Right kidney (tissue), 1 donor: ENCODE results near the gene TXNL1.
"Not testable (repeated sequence)": the region's sequence is repeated elsewhere in the genome, so short reads cannot be mapped to it uniquely, and the experiment has no call there.

ENCODE experiments used
- DNase-seq: peaks from one replicate; pipeline ENCODE4 v3.0.0-alpha.2; 2016

TXNL1 gene

DNA sequence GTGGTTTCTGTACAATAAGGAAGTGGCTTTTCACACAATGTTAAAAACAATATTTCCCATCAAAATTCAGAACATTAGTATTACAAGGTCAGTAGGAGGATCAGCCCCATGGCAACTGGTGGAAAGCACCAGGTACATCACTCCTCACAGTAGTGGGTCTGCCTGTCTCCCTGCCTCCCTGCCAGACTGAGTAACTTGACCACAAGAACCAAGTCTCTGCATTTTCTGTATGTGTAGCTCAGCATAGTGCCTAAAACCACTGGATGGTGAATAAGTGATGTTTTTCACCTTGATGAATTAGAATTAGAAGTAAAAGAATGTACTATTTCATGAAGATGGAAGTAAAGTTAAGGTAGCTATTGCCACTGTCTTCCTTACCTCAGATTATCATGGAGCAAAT is 8.7 kb upstream of the TXNL1 start:
- no peak for DNase-seq

DNA sequence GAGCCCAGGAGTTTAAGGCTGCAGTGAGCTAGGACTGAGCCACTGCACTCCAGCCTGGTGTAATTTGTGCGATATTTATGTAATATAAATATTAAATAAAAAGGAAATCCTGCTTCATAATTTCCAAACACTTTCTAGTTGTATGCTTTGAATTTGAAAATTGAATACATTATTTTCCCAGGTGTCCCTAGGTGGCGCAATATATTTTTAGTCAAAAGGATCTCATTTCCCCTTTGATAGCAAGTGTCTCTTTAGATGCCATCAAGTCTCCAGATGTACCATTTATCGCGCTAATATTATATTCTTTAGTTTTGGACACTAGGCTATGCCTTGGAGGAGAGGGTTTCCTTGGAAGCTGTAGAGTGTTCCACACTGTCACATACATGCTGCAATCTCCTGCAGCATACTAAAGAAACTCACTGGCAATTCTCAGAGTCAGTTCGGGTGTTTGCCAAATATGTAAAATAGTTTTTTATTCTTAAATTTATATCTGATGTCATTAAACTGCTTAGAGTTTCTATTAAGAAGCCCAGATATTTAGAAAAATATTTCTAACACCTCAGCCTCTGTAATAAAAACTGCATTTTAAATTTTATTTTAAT is 7.1 kb upstream of the TXNL1 start:
- DNase-seq, result no peak

DNA sequence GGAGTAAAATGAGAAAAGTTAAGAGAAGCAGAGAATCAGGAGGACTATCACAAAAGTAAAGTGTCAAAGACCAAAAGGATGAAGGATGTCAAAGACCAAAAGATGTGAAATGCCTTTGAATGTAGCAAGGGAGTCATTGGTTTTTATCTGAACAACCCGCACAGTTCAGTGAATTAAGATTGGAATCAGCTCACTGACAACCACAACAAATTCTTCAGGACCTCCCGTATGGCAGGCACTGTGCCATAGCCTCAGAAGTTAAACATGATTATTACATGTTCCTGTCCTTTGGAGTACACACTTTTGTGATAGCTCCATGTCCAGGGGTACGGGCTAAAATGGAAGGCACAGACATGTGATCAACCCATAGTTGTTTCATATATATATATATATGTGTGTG is 5.0 kb upstream of the TXNL1 start:
- DNase-seq, result no peak

DNA sequence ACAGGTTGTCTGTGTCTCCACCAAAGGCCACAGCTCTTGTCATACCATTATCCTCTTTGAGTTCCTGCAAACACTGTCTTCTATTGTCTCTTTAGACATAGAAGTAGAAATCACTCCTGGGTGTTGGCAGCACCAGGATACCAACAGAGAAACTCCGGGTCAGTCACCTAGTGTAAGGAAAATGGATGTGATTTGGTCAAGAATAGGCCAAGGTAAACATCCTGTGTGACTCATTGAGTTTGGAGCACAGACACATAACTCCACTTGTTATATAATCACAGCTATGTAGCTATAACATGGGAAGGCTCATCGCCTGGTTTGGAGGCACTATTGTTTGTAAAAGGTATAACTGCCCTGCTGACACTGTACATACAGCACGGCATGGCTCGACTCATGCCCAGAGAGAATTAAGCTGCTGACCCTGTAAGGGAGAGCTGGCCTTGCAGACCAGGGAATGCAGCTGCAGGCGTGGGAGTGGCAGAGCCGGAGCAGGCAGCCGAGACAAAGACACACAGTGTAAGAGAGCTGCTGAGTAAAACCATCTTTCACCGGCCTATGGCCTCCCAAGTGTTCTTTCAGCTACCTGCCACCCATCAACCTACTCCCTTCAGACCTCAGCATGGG is 3.4 kb upstream of the TXNL1 start:
- no peak for DNase-seq

DNA sequence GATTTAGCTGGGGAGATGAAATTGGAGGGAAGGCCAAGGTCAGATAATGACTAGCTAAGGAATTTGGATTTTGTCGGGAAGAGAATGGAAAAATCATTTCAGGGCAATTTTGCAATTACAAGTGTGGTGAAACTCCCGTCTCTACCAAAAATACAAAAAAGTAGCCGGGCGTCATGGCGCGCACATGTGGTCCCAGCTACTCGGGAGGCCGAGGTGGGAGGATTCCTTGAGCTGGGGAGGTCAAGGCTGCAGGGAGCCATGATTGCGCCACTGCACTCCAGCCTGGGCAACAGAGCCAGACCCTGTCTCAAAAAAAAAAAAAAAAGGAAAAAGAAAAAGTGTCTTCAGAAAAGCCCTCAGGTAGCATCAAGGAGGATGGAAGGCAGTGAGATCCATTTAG is 1.2 kb upstream of the TXNL1 start:
- DNase-seq, result no peak

DNA sequence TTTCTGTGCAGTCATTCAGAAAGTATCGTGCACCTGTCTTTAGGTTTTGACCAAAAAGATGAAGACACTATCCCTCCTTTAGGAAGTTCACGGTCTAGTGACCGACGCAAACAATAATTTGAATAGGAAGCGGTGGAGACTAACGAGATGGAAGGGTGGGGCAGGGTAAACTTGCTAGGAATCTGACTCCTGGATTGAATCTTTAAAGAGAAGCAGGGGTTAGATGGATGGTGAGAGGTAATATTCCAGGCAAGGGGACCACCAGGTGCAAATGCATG is 651 bp upstream of the TXNL1 start:
- no peak for DNase-seq

DNA sequence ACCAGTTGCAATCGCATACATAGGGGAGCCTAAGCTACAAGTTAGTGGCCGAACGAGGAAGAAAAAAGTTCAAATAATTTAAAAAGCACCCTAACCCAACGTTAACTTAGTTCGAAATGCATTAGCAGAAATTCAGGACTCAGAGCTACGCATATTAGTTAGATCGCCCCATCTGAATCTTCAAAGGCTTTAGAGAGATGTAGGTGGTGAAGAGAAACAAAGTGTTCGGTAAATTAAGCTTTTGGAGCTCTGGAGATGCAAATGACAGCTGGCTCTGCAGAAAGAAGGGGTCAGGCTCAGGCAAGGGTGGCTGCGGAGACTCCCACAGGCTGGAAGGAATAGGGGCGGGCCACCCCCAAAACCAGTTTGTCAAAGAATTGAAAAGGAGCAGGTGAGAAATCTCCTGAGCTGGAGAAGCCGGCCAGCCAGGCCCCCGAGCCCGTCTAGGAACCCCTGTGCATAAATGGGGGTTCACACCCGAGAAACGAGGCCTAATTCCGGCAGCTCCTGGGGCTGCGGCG is 621 bp downstream of the TXNL1 start:
- no peak for DNase-seq

DNA sequence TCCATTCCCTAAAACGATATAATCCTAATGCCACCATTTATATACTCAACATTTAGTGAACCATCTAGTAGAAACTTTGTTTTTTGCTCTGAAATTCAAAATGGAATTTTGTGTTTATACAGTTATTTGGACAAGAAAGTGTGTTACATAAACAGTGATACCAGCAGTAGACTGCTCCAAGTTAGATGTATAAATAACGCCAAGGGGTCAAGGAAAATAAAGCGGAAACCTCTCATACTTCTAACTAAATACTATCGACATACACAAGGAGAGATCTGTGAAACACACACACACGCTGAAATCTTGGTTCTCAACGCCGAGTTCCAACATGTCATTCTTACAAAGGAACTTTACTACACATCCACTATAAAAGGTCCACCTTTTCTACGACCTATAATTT is 1.2 kb downstream of the TXNL1 start:
- DNase-seq, result no peak

DNA sequence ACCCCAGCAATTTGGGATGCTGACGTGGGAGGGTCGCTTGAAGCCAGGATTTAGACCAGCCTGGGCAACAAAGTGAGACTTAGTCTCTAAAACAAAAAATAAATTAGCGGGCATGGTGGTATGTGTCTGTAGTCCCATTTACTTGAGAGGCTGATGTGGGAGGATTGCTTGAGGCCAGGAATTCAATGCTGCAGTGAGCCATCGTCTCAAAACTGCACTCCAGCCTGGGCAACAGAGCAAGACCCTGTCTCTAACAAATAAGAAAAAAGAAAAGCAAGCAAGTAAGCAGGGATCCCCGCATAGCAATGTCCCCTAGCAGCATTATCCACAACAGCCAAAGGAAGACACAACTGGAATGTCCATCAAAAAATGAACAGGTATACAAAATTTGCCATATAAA is 3.4 kb downstream of the TXNL1 start:
- DNase-seq, result no peak

DNA sequence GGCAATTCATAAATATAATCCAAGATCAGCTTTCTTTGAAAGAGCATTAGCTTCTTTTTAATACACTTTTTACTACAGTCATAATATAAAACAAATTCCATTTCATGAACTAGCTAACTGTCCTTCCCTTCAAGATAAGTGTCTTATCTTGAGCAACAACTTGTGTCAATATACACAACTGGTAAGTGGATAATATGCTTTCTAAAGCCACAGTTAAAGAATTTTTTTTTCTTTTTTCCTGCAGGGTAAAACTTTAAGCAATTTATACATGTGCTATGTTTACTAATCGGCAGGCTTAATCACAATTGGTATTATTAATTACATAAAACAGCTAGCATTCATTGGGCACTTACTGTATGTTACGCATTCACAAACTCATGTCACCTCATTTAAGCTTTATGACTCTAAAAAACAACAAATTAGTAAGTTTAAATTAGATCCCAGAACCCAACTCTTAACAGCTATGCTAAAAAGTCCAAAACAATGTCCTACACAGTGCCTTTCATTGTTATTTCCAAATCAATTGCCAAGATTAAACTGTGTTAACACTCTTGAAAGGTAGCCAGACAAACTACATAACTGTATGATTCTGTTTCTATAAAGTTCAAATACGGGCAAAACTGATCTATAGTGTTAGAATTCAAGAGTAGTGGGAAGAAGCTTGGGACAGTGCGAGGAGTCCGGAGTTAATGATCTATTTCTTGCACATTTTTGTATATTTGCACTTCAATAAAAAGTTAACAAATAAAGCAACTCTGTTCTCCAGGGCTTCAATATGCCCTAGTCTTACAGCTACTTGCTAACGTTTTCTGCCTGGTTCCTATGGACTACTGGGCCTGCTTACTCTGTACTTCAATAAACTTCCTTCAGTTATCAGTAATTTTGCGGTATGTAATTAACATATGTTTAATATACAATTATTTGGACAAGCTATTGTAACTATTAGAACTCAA is 6.0 kb downstream of the TXNL1 start:
- DNase-seq, result no peak

DNA sequence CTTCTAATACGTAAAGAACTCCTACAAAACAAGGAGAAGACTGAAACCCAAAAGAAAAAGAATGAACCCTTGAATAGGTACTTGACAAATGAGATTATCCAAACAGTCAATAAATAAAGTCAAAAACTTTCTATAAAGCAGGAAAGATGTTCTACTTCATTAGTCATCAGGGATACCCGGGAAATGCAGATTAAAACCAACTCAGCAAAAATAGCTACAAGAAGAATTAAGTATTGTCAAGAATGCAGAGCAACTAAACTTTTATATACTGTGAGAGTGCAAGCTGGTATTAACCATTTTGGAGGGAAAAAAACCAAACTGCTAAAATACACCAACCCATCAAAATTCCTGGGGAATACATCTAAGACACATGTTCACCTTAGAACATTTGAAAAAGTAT is 10.4 kb downstream of the TXNL1 start:
- DNase-seq, result no peak

DNA sequence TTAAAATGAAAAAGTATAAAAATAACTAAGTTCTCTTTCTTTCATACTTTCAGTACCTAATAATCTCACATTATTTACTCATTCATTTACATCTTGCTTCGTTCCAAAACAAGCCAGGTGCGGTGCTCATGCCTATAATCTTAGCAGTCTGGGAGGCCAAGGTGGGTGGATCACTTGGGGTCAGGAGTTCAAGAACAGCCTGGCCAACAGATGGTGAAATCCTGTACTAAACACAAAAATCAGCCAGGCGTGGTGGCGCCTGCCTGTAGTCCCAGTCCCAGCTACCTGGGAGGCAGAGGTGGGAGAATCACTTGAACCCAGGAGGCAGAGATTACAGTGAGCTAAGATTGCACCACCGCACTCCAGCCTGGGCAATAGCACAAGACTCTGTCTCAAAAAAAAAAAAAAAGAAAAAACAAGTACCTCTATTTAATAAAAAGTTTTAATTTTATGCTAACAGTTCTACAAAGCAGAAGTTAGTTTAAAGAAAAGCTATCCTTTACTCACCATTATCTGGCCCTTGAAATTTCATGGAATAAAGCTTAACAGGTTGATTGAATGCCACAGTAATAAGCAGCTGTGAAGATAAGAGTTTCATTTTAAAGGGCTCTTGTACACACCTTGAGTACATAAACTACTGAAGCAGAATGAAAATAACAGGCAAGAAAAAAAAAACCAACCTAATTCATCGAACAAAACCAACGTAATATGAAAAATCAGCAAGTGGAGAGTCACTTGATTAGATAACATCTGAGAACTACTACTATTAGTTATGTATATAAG is 22.5 kb downstream of the TXNL1 start:
- DNase-seq, result no peak

DNA sequence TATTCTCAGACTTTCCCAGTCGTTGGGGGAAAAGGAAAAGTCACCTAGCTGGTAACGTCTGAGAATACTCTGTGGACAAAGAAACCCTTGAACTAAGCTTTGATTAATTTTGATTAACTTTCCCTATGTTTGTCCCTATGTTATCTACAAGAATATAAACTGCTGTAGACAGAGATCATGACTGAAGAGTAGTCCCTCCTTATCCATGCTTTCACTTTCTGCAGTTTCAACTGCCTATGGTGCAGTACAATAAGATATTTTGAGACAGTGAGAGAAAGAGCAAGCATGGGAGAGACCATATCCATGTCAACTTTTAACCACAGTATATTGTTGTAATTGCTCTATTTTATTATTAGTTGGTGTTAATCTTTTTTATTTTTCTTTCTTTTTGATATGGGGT is 31.8 kb downstream of the TXNL1 start:
- DNase-seq, result no peak

DNA sequence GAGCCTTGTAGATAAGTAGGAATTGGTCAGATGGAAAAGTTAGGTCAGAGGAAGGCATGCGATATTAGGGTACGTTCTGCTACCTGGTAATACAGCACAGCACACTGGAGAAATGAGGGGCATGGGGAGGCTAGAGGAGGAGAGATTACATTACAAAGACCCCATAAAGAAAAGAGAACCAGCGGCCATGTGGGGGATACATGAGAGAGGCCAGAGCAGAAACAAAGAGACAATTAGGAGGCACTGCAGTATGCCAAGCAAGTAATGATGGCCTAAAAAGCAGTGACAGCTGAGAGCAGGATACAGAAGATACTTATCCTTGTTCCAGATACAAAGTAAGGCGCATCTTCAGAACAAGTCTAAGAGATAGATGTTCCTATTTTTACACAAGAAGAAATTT is 40.0 kb downstream of the TXNL1 start:
- DNase-seq, result no peak

DNA sequence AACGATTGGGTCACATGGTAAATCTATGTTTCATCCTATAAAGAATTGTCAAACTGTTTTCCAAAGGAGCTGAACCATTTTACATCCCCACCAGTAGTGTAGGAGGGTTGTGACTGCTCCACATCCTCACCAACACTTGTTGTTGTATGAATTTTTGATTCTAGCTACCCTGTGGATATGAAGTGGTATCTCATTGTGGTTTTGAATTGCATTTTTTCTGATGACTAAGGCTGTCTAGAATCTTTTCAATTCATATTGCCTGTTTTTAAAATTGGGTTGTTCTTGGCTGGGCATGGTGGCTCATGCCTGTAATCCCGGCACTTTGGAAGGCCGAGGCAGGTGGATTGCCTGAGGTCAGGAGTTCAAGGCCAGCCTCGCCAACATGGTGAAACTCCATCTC is 44.5 kb downstream of the TXNL1 start:
- DNase-seq, result no peak

DNA sequence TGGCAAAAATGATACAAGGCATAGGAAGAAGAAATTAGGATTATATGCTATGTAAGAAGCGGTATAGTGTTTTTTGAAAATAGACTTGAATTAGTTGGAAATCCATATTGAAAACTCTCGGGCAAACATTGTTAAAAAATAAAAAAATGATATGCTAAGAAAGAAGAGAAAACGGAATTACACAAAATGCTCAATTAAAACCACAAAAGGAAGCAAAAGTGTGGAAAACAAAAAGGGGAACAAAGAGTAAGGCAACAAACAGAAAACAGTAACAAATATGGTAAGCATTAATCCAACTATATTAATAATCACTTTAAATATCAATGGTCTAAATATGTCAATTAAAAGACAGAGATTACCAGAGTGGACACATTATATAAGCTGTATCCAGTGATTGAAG is 58.4 kb downstream of the TXNL1 start:
- no peak for DNase-seq

DNA sequence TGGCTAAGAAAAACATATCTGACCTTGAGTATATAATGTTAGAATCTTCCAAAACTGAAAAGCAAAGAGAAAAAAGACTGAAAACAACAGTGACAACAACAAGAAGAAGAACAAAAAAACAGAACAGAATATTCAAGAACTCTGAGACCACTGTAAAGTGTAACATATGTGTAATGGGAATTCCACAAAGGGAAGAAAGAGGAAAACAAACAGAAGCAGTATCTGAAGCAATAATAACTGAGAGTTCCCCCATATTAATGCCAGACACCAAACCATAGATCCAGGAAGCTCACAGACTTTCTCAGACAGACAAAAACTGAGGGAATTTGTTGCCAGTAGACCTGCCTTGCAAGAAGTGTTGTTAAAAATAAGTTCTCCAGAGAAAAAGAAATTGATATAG is 58.9 kb downstream of the TXNL1 start:
- no peak for DNase-seq

DNA sequence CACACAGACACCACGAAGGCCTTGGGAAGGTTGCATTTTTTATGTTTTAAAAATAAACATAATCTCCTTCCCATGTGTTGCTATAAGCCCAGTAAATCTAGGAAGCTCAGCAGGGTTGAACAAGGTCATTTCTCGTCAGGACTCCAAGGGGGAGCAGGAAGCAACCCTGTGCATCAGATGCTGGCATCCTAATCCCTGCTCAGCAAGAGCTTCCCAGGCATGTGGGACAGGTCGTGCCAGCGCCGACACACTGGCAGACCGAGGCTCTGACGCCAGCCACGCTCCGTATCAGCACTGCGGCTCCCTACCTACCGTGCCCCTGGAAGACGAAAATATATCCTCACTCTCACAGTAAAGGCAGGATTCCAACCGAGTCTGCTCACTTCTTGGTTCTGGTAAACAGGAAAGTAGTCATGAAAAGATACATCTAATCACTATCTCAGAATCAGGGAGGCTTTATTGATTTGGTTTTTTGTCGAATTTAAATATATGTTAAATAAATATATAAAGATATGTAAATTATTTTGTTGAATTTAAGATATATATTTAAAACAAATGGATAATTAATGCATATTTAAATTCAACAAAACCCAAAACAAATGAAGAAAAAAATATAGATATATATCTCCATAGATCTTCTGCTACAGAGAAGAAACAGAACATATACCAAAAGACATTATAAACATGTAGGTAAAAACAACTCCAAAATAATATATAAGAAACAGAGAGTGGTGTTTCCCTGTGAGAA is 61.4 kb downstream of the TXNL1 start:
- no peak for DNase-seq

DNA sequence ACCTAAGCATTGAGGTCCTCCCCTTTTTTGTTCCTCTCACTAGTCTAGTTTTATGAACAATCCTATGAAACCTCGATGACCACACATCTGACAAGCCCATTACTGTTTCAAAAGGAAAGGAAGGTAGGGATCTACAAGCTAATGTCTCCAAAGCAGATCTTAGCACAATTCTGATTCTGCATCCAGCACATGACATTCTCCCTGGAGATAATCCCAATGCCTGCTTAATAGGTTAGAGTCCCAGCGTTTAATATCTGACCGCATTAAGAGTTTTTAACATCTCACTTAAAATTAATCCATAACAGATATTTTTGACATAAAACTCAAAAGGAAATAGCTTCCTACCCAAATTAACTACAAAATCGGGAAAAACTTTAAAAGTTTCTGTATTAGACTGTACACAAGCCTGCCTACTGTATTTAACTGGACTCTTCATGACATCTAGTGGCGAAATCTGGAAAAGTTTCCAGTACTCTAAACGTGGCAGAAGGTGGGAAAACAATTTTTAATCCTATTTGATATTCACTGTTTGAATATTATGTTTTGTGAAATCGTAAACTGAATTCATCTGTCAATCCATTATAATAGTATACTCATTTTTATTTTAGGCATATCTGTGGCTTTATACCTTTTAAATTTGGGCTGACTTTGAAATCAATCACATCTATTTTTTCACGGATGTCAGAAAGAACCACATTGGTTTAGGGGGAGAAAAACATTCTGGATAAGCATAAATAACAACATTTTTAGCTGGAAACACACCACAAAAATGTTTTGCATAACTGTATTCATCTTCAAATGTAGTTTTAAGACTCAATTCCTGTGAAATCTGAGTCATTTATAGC is 62.4 kb downstream of the TXNL1 start:
- no peak for DNase-seq

DNA sequence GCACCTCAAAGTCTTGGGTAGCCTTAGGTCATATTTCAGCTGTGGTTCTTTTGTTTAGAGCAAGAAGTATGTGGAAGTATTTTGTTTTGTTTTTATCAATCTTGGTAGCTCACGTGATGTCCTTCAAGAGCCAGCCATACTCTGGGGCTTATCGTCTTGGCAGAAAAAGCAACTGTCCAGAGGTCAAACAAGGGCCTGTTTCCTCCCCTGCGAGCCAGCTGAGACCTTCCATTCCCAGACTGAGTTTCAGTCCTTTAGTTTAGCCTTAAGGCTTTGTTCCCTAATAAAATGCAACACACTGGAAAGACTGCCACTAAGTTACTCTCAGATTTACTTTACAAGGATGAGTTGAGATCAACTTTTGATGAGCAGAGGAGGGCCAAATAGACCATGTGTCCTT is 63.5 kb downstream of the TXNL1 start:
- DNase-seq, result no peak

DNA sequence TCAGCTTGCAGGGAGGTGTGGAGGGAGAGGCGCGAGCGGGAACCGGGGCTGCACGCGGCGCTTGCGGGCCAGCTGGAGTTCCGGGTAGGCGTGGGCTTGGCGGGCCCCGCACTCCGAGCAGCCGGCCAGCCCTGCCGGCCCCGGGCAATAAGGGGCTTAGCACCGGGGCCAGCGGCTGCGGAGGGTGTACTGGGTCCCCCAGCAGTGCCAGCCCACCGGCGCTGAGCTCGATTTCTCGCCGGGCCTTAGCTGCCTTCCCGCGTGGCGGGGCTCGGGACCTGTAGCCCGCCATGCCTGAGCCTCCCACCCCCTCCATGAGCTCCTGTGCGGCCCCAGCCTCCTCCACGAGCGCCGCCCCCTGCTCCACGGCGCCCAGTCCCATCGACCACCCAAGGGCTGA is 66.1 kb downstream of the TXNL1 start:
- DNase-seq, result not testable (repeated sequence)
